Neuronal stem cell (in vitro differentiated cells): ENCODE measurements around the gene SYVN1. TPM values are rescaled to one million over a fixed set of nuclear protein-coding genes. Genes with fewer than 3 reads are reported as not detected.

Experiments
- DNase-seq: peaks from one replicate; pipeline ENCODE4 v3.0.0-alpha.2; 2013; ENCODE audit warnings: low spot score
- H2AFZ ChIP-seq: one replicate; pipeline ENCODE4 v1.6.1; 2013; ENCODE audit warnings: mild to moderate bottlenecking, low read length, inconsistent platforms
- H2AK5ac ChIP-seq: 2 replicates; pipeline ENCODE4 v1.6.1; 2013; ENCODE audit warnings: low read depth, mild to moderate bottlenecking, inconsistent platforms, low read length, moderate library complexity, mixed read lengths
- H2BK120ac ChIP-seq: 2 replicates; pipeline ENCODE4 v1.6.1; 2013; ENCODE audit warnings: low read depth, mild to moderate bottlenecking, inconsistent platforms, low read length, moderate library complexity, mixed read lengths
- H2BK12ac ChIP-seq: one replicate; pipeline ENCODE4 v1.6.1; 2013; ENCODE audit warnings: low read length, inconsistent platforms
- H2BK15ac ChIP-seq: 2 replicates; pipeline ENCODE4 v1.6.1; 2013; ENCODE audit warnings: mild to moderate bottlenecking, low read length, inconsistent platforms, mixed read lengths
- H2BK5ac ChIP-seq: one replicate; pipeline ENCODE4 v1.6.1; 2013; ENCODE audit warnings: inconsistent platforms, mild to moderate bottlenecking, low read length, moderate library complexity
- H3K14ac ChIP-seq: one replicate; pipeline ENCODE4 v1.6.1; 2013; ENCODE audit warnings: low read length, inconsistent platforms
- H3K18ac ChIP-seq: 2 replicates; pipeline ENCODE4 v1.6.1; 2013; ENCODE audit warnings: low read length, inconsistent platforms
- H3K23ac ChIP-seq: 2 replicates; pipeline ENCODE4 v1.6.1; 2013; ENCODE audit warnings: low read depth, mild to moderate bottlenecking, mixed read lengths, low read length, inconsistent platforms; ENCODE audit not compliant: poor library complexity
- H3K27ac ChIP-seq: replicated peaks from 3 replicates; pipeline ENCODE4 v1.5.1; 2013; ENCODE audit warnings: low read length, inconsistent platforms
- H3K27me3 ChIP-seq, 3 experiments: 2 replicates each; pipeline ENCODE4 v1.6.1; 2013; ENCODE audit warnings: low read length in 3 of 3, mild to moderate bottlenecking in 2 of 3, inconsistent platforms in 1 of 3, low read depth in 1 of 3, mixed read lengths in 1 of 3, moderate library complexity in 1 of 3; ENCODE audit not compliant: control insufficient read depth in 3 of 3, insufficient read depth in 3 of 3
- H3K36me3 ChIP-seq, 2 donors: replicated peaks in 1 of 2; 2 replicates each; pipeline ENCODE4 v1.6.1; 2013; ENCODE audit warnings: low read length in 2 of 2; ENCODE audit not compliant: control insufficient read depth in 2 of 2, insufficient read depth in 2 of 2
- H3K4ac ChIP-seq: 2 replicates; pipeline ENCODE4 v1.6.1; 2013; ENCODE audit warnings: inconsistent platforms, mild to moderate bottlenecking, low read length, moderate library complexity
- H3K4me1 ChIP-seq, 2 donors: 1 replicate in 1 of 2; 2 replicates in 1 of 2; pipeline ENCODE4 v1.6.1; 2013; ENCODE audit warnings: low read length in 2 of 2, low read depth in 1 of 2; ENCODE audit not compliant: control insufficient read depth in 2 of 2, insufficient read depth in 1 of 2
- H3K4me2 ChIP-seq: one replicate; pipeline ENCODE4 v1.6.1; 2013; ENCODE audit warnings: mild to moderate bottlenecking, low read length, inconsistent platforms; ENCODE audit not compliant: insufficient read depth, poor library complexity, severe bottlenecking
- H3K4me3 ChIP-seq, 2 donors: 2 replicates each; pipeline ENCODE4 v1.5.1; 2013; ENCODE audit warnings: low read length in 2 of 2, mild to moderate bottlenecking in 2 of 2, inconsistent platforms in 1 of 2, moderate library complexity in 1 of 2
- H3K79me1 ChIP-seq: one replicate; pipeline ENCODE4 v1.6.1; 2013; ENCODE audit warnings: low read depth, mild to moderate bottlenecking, inconsistent platforms, low read length, moderate library complexity
- H3K9ac ChIP-seq: one replicate; pipeline ENCODE4 v1.6.1; 2013; ENCODE audit warnings: mild to moderate bottlenecking, low read depth, low read length, inconsistent platforms; ENCODE audit not compliant: poor library complexity
- H3K9me3 ChIP-seq, 2 donors: replicated peaks in 1 of 2; 2 replicates each; pipeline versions ENCODE3 to v1.6.1; 2013; ENCODE audit warnings: low read length in 2 of 2, mild to moderate bottlenecking in 2 of 2, inconsistent platforms in 1 of 2, low read depth in 1 of 2, mixed read lengths in 1 of 2, moderate library complexity in 1 of 2; ENCODE audit not compliant: control insufficient read depth in 2 of 2, insufficient read depth in 1 of 2
- H4K8ac ChIP-seq: one replicate; pipeline ENCODE4 v1.6.1; 2013; ENCODE audit warnings: low read depth, mild to moderate bottlenecking, inconsistent platforms, low read length, moderate library complexity
- H4K91ac ChIP-seq: one replicate; pipeline ENCODE4 v1.6.1; 2013; ENCODE audit warnings: low read length, low read depth, mild to moderate bottlenecking, inconsistent platforms; ENCODE audit not compliant: poor library complexity
- WGBS, 2 donors: extraction: QIAGEN DNeasy Blood & Tissue Kit; methylation state at CpG; one replicate each; pipeline ENCODE4 v1.1.7; 2013; ENCODE audit warnings: missing lambda C conversion rate in 2 of 2, mixed read lengths in 1 of 2; ENCODE audit not compliant: insufficient read length in 2 of 2, insufficient replicate concordance in 1 of 2; ENCODE audit errors: extremely low coverage in 2 of 2; 5-methylcytosine and 5-hydroxymethylcytosine counted together
- polyA plus RNA-seq, 2 experiments: library from polyadenylated mRNA; stranded (reverse); fragments of 200-250 nt; gene quantifications; one replicate each; pipeline ENCODE4 v1.2.3, GENCODE V29; 2013

Gene SYVN1
- polyA plus RNA-seq (2013, experiment 1 of 2) = 16.9 TPM
- 16.0 TPM for polyA plus RNA-seq (2013, experiment 2 of 2)

DNA sequence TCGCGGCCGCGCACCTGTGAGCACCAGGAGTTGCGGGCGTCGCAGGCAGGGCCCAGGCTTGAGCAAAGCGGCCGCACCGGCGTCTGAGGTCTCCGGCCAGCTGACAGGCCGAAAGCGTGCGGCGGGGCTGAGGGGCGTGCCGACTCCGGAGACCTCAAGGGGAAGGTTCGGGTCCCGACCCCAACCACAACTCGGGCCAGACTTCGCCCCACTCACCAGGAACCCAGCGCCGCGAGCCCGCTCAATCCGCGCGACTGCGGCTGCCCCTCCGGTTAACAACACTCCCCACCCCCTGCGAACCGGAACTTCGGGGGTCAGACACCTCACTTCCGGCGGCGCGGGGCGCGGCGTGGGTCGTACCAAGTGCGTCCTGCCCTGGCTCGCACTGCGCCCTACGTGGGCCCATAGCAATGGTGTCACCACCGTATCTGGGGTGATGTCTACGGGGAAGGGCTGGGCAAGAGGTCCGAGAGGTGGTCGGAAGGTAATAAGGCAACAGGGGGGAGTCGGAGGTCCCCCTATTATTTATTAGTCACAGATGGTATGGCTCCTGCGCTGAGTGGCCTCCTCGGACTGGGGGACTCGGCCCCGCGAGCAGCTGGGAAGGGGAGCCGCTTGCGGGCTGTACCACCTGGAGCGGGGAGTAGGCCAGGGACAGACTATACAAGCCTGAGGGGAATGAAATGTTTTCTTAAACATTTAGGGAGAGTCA is at the start of gene SYVN1:
TSS of gene SYVN1 (minus strand) at position 280 of the 712 bp plus-strand sequence. CDS start 918 bp downstream, outside the sequence.
- Histone ChIP-seq H3K27ac (peak within 1 kb of the TSS; percentile 86), H4K91ac (no peak within 1 kb of the TSS), H3K79me1 (peaks cover 18% of the 10 kb centered on the region), H3K18ac (peak within 1 kb of the TSS; percentile 98), H3K4me1 (peaks cover 9 to 13% of the 10 kb centered on the region in 2 donors), H2BK15ac (peak within 1 kb of the TSS; percentile 60), H3K14ac (peak within 1 kb of the TSS; percentile 86), H3K9ac (peak within 1 kb of the TSS; percentile 89), H3K4me2 (peak within 1 kb of the TSS; percentile 95), H3K27me3 (no peaks in the 10 kb centered on the region), H3K4me3 (peak within 1 kb of the TSS; percentile 79 to 94), H2BK5ac (peak within 1 kb of the TSS; percentile 99), H2AFZ (peak within 1 kb of the TSS; percentile 95), H3K4ac (peak within 1 kb of the TSS; percentile 39), H3K9me3 (no peaks in the 10 kb centered on the region), H3K36me3 (peaks cover 33% of the 10 kb centered on the region in 2 donors), H2BK12ac (no peak within 1 kb of the TSS), H4K8ac (peak within 1 kb of the TSS; percentile 97), H2BK120ac (no peak within 1 kb of the TSS), H2AK5ac (peak within 1 kb of the TSS; percentile 63), H3K23ac (peak within 1 kb of the TSS; percentile 83)
- DNase-seq = peak; percentile 86
- no CpG with 5 or more reads among the region's 60 CpGs for WGBS, 2 donors

DNA sequence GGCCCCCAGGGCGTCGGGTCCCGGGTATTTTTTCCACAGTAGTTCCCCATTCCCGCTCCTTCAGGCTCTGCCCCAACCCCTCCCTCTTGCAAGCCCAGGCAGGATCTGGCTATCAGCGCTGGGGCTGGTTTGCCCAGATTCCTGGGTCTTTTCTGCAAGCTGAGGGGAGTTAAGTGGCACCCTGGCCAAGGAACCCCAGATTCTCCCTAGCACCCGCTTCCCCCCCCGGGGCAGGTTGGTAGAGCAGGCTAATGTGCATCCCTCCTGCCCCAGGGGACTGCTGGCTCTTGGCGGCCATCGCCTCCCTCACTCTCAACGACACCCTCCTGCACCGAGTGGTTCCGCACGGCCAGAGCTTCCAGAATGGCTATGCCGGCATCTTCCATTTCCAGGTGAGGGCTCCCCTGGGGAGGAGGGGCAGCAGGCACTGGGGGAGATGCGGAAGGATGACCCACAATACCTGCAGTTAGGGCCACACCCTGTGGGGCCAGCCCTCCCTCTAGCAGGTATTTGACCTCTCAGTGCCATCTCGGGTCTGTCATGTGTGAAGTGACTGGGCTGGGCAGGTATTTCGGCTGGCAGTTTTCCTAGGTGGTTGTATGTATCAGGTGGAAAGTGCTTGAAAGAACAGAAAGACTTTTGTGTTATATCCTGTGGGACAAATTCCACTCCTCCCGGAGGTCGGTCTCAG is 49.0 kb upstream of the SYVN1 start:
- H2BK15ac ChIP-seq = no peak overlapping the region
- WGBS, 2 donors = no CpG with 5 or more reads among the region's 19 CpGs

GRCh38 chr11:65182258-65183170 is 48.2 kb upstream of the SYVN1 start:
- peaks cover 4% of the 10 kb centered on the region for H3K79me1 ChIP-seq
- H3K4ac ChIP-seq = peak overlapping the region; percentile 84
- no CpG with 5 or more reads among the region's 23 CpGs for WGBS, 2 donors
- H3K23ac ChIP-seq = peak overlapping the region; percentile 93
- peak overlapping the region; percentile 94 for H3K14ac ChIP-seq
- no peak overlapping the region for H4K91ac ChIP-seq
- H3K36me3 ChIP-seq = peaks cover 2 to 13% of the 10 kb centered on the region in 2 donors
- H3K4me2 ChIP-seq = peak overlapping the region; percentile 93
- peak overlapping the region; percentile 92 for H4K8ac ChIP-seq
- peaks cover 0 to 4% (median 0%) of the 10 kb centered on the region in 3 experiments for H3K27me3 ChIP-seq
- H2AFZ ChIP-seq = peak overlapping the region; percentile 100
- H3K4me1 ChIP-seq = peaks cover 9 to 18% of the 10 kb centered on the region in 2 donors
- H2BK15ac ChIP-seq = peak overlapping the region; percentile 96
- H2BK5ac ChIP-seq = peak overlapping the region; percentile 87
- H2BK120ac ChIP-seq = peak overlapping the region; percentile 96
- H3K9me3 ChIP-seq = no peaks in the 10 kb centered on the region
- H2AK5ac ChIP-seq = peak overlapping the region; percentile 95
- peak overlapping the region; percentile 85 to 94 for H3K4me3 ChIP-seq
- H3K9ac ChIP-seq = peak overlapping the region; percentile 88
- H3K27ac ChIP-seq = no peak overlapping the region
- no peak for DNase-seq
- H2BK12ac ChIP-seq = peak overlapping the region; percentile 94
- peak overlapping the region; percentile 94 for H3K18ac ChIP-seq

More for the DNA sequence above, 49.0 kb upstream of the SYVN1 start:
- peaks cover 9 to 18% of the 10 kb centered on the region in 2 donors for H3K4me1 ChIP-seq
- H3K9me3 ChIP-seq = no peaks in the 10 kb centered on the region
- peak overlapping the region; percentile 95 for H2AK5ac ChIP-seq
- H2AFZ ChIP-seq = no peak overlapping the region
- H3K14ac ChIP-seq = no peak overlapping the region
- no peak overlapping the region for H3K23ac ChIP-seq
- no peak overlapping the region for H3K27ac ChIP-seq
- H2BK5ac ChIP-seq = no peak overlapping the region
- no peak overlapping the region for H2BK12ac ChIP-seq
- H3K79me1 ChIP-seq = peaks cover 4% of the 10 kb centered on the region
- no peak overlapping the region for H3K18ac ChIP-seq
- H3K36me3 ChIP-seq = peaks cover 2 to 19% of the 10 kb centered on the region in 2 donors
- no peak overlapping the region for H3K4me3 ChIP-seq
- no peak for DNase-seq
- H3K9ac ChIP-seq = no peak overlapping the region
- peaks cover 0 to 4% (median 0%) of the 10 kb centered on the region in 3 experiments for H3K27me3 ChIP-seq
- no peak overlapping the region for H3K4ac ChIP-seq
- H4K91ac ChIP-seq = no peak overlapping the region
- no peak overlapping the region for H4K8ac ChIP-seq
- H2BK120ac ChIP-seq = no peak overlapping the region
- H3K4me2 ChIP-seq = no peak overlapping the region
